ENCODE results near the gene ATP13A1. TPM values are rescaled to one million over a fixed set of nuclear protein-coding genes. Genes with fewer than 3 reads are reported as not detected.

Gene ATP13A1
- total and polyA plus RNA-seq, 2 of the 8 experiments (the other 6 are each of a cell fraction or from before 2014, with no cell fraction given): 33.0 to 64.2 TPM

DNA sequence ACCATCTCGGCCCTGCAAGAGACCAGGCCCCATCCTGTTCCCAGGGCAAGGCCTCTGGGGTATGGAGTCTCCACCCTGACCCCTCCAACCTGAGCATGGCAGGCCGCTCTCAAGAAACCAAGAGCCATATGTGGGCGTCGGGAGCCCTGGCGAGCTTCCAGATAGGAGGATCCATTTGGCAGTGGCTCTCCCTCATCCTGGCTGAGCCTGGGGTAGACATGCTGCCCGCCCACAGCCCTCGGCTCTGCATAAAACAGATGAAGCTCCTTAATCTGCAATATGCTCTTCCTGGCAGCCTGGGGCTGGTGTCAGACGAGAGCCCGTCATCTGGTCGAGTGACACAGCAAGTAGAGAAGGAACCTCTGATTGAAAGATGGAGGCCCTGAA is 6.1 kb downstream of the ATP13A1 start:
- H3K23ac ChIP-seq (ENCODE audit: insufficient read length): no peak overlapping the region
- H3K4me2 ChIP-seq (ENCODE audit: insufficient read depth in 1 of 2, low read depth in 2 of 2, low read length in 2 of 2): no peak overlapping the region
- peaks cover 18% of the 10 kb centered on the region for H3K79me1 ChIP-seq (ENCODE audit: low read depth, low read length)
- peaks cover 39 to 73% (median 62%) of the 10 kb centered on the region in 4 experiments for H3K36me3 ChIP-seq (ENCODE audit: control insufficient read depth in 2 of 4, insufficient read depth in 4 of 4, low read length in 3 of 4)
- H4K8ac ChIP-seq (ENCODE audit: extremely low read depth, insufficient read depth, low read length): no peak overlapping the region
- 95% methylated on average over 10 of the region's 10 CpGs; no CpG with 5 or more reads in 1 of the 2 experiments for WGBS, 2 experiments (ENCODE audit: extremely low coverage in 1 of 2, insufficient coverage in 1 of 2, insufficient read length in 1 of 2, insufficient replicate concordance in 2 of 2, low coverage in 1 of 2, low lambda C conversion rate in 2 of 2, missing lambda C conversion rate in 1 of 2)
- H3K18ac ChIP-seq (ENCODE audit: extremely low read depth, low read length): no peak overlapping the region
- H4K20me1 ChIP-seq (replicated peaks in 1 of 2; ENCODE audit: control insufficient read depth in 1 of 2, insufficient read depth in 2 of 2, low read length in 2 of 2): peaks cover 6 to 31% of the 10 kb centered on the region in 2 experiments
- H2AFZ ChIP-seq (ENCODE audit: low read length): no peak overlapping the region
- FAIRE-seq: no peak
- no peaks in the 10 kb centered on the region for H3K23me2 ChIP-seq (ENCODE audit: low read depth, low read length)
- H3K9ac ChIP-seq (replicated peaks in 1 of 4; ENCODE audit: extremely low read depth in 1 of 4, low read depth in 3 of 4, low read length in 3 of 4): no peak overlapping the region
- no peak for DNase-seq (ENCODE audit: low read depth in 1 of 2, low spot score in 2 of 2)
- POLR2A ChIA-PET (ENCODE audit: partially characterized antibody): interaction anchor here (1.1 to 3.7 kb wide), 2 partner anchors 8 to 13 kb away, joined by 3 to 13 read pairs; partner anchors contain the start of gene GMIP
- no peak overlapping the region for H2BK12ac ChIP-seq (ENCODE audit: low read depth, low read length)
- H3K27me3 ChIP-seq (replicated peaks in 1 of 4; ENCODE audit: control insufficient read depth in 3 of 4, extremely low read depth in 1 of 4, insufficient read depth in 3 of 4, low read length in 3 of 4): no peaks in the 10 kb centered on the region
- H2AK5ac ChIP-seq (ENCODE audit: low read depth, low read length): no peak overlapping the region
- TF ChIP-seq POLR2A (IDR thresholded peaks at IDR 0.05; ENCODE audit: control extremely low read depth in 1 of 2, low read depth in 2 of 2, low read length in 2 of 2): no peak
- no peak for TF ChIP-seq EGR1 (IDR thresholded peaks at IDR 0.05; ENCODE audit: borderline replicate concordance, low read depth, low read length)
- TF ChIP-seq TEAD4 (IDR thresholded peaks at IDR 0.05; ENCODE audit: low read depth, low read length): no peak
- no peak for TF ChIP-seq BRCA1 (IDR thresholded peaks at IDR 0.05; ENCODE audit: low read depth, low read length)
- TF ChIP-seq NRF1 (IDR thresholded peaks at IDR 0.05; ENCODE audit: low read depth, low read length): no peak
- TF ChIP-seq EZH2 (IDR thresholded peaks at IDR 0.05; ENCODE audit: low read depth, low read length, severe bottlenecking): no peak
- TF ChIP-seq TAF7 (optimal IDR thresholded peaks at IDR 0.05; ENCODE audit: borderline replicate concordance, low read depth, low read length): no peak
- TF ChIP-seq ZNF274 (IDR thresholded peaks at IDR 0.05; ENCODE audit: borderline replicate concordance, extremely low read depth, low read length): no peak
- H2BK20ac ChIP-seq (ENCODE audit: low read length): no peak overlapping the region
- no peak overlapping the region for H3K27ac ChIP-seq (ENCODE audit: low read depth, low read length)
- H3K4me1 ChIP-seq (replicated peaks in 1 of 4; ENCODE audit: control insufficient read depth in 3 of 4, insufficient read depth in 4 of 4, low read length in 3 of 4): peaks cover 2 to 8% (median 3%) of the 10 kb centered on the region in 4 experiments; a peak in 5 of 7 replicates
- CTCF ChIA-PET (ENCODE audit: partially characterized antibody): no interaction called here
- no peak overlapping the region for H3K4ac ChIP-seq (replicated peaks; ENCODE audit: insufficient read length, low read depth, low read length)
- H2BK15ac ChIP-seq (ENCODE audit: low read length): no peak overlapping the region
- no peak overlapping the region for H3K4me3 ChIP-seq (ENCODE audit: extremely low read depth in 1 of 4, insufficient read depth in 2 of 4, low read depth in 3 of 4, low read length in 4 of 4)
- no peak overlapping the region for H3K56ac ChIP-seq (replicated peaks; ENCODE audit: insufficient read length, low read depth, low read length)
- H3K79me2 ChIP-seq (ENCODE audit: control insufficient read depth in 1 of 2, insufficient read depth in 2 of 2, low read length in 2 of 2): peaks cover 14 to 20% of the 10 kb centered on the region in 2 experiments
- no peaks in the 10 kb centered on the region for H3K9me3 ChIP-seq (ENCODE audit: insufficient read depth in 2 of 2, low read depth in 1 of 2, low read length in 1 of 2)
- H4K91ac ChIP-seq (replicated peaks; ENCODE audit: insufficient read length, low read length): no peak overlapping the region
- no peak overlapping the region for H2BK5ac ChIP-seq (ENCODE audit: low read depth, low read length)
- H2BK120ac ChIP-seq (replicated peaks; ENCODE audit: low read depth, low read length): no peak overlapping the region
- no peak overlapping the region for H3K14ac ChIP-seq (ENCODE audit: insufficient read length)
- no peak overlapping the region for H4K5ac ChIP-seq (ENCODE audit: insufficient read length, low read depth, low read length)
